ENCODE measurements around the gene PFKL.

PFKL gene

DNA sequence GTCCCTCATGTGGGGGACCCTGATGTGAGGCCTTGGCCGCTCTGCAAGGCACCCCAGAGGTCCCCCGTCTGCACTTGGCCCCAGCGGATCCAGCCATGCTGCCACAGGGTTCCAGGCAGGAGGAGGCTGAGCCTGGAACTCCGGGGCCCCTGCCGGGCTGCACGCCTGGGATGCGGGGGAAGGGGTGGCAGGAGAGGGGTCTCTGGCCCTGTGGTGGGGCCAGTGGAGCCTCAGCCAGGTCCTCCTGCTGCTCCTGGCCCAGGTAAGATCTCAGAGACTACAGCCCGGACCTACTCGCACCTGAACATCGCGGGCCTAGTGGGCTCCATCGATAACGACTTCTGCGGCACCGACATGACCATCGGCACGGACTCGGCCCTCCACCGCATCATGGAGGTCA, 12.9 kb downstream of the PFKL start:
- 97% methylated on average over 19 of the region's 19 CpGs for WGBS
- Histone ChIP-seq H4K8ac (ENCODE audit: low read length) (no peak overlapping the region), H3K9ac (ENCODE audit: low read length) (no peak overlapping the region), H3K4me3 (ENCODE audit: insufficient read depth in 1 of 2, low read depth in 1 of 2, low read length in 2 of 2) (no peak overlapping the region), H2BK5ac (ENCODE audit: low read depth, low read length, poor library complexity, severe bottlenecking) (no peak overlapping the region), H2BK120ac (ENCODE audit: low read depth, low read length) (no peak overlapping the region), H3K4ac (ENCODE audit: low read depth in 1 of 2, low read length in 2 of 2) (no peak overlapping the region), H2AFZ (ENCODE audit: low read depth, low read length) (no peak overlapping the region), H3K27ac (ENCODE audit: low read length, poor library complexity, severe bottlenecking) (no peak overlapping the region), H2BK15ac (ENCODE audit: low read depth, poor library complexity, severe bottlenecking) (no peak overlapping the region), H3K4me1 (ENCODE audit: control insufficient read depth, insufficient read depth, low read depth, low read length) (no peaks in the 10 kb centered on the region), H3K23ac (ENCODE audit: low read length in 2 of 2) (no peak overlapping the region), H3K36me3 (ENCODE audit: control insufficient read depth in 1 of 2, insufficient read depth in 2 of 2, low read depth in 1 of 2, low read length in 2 of 2) (peaks cover 58 to 96% of the 10 kb centered on the region in 2 experiments), H3K18ac (ENCODE audit: low read depth in 1 of 2, low read length in 2 of 2) (no peak overlapping the region), H2AK5ac (ENCODE audit: low read length, severe bottlenecking) (no peak overlapping the region), H3K79me1 (replicated peaks; ENCODE audit: low read length, poor library complexity, severe bottlenecking) (peaks cover 12% of the 10 kb centered on the region), H3K27me3 (ENCODE audit: control insufficient read depth in 1 of 2, insufficient read depth in 1 of 2, low read length in 2 of 2) (no peaks in the 10 kb centered on the region), H3K9me3 (ENCODE audit: control insufficient read depth, low read length) (no peaks in the 10 kb centered on the region), H3K14ac (ENCODE audit: low read length in 2 of 2) (no peak overlapping the region), H2BK12ac (ENCODE audit: low read length in 2 of 2) (no peak overlapping the region), H3K4me2 (ENCODE audit: low read length, poor library complexity, severe bottlenecking) (no peak overlapping the region), H4K91ac (ENCODE audit: low read length) (no peak overlapping the region)
- no peak for DNase-seq

- Histone ChIP-seq H3K4me2 (ENCODE audit: low read length, poor library complexity, severe bottlenecking) (no peak overlapping the region), H3K4ac (ENCODE audit: low read depth in 1 of 2, low read length in 2 of 2) (no peak overlapping the region), H4K8ac (ENCODE audit: low read length) (no peak overlapping the region), H2BK120ac (ENCODE audit: low read depth, low read length) (no peak overlapping the region), H3K18ac (ENCODE audit: low read depth in 1 of 2, low read length in 2 of 2) (no peak overlapping the region), H3K79me1 (replicated peaks; ENCODE audit: low read length, poor library complexity, severe bottlenecking) (peaks cover 12% of the 10 kb centered on the region), H3K27ac (ENCODE audit: low read length, poor library complexity, severe bottlenecking) (no peak overlapping the region), H3K9me3 (ENCODE audit: control insufficient read depth, low read length) (no peaks in the 10 kb centered on the region), H2BK15ac (ENCODE audit: low read depth, poor library complexity, severe bottlenecking) (no peak overlapping the region), H2BK12ac (ENCODE audit: low read length in 2 of 2) (no peak overlapping the region), H3K23ac (ENCODE audit: low read length in 2 of 2) (no peak overlapping the region), H3K9ac (ENCODE audit: low read length) (no peak overlapping the region), H2AFZ (ENCODE audit: low read depth, low read length) (no peak overlapping the region), H3K36me3 (ENCODE audit: control insufficient read depth in 1 of 2, insufficient read depth in 2 of 2, low read depth in 1 of 2, low read length in 2 of 2) (peaks cover 58 to 99% of the 10 kb centered on the region in 2 experiments), H2BK5ac (ENCODE audit: low read depth, low read length, poor library complexity, severe bottlenecking) (no peak overlapping the region), H3K4me1 (ENCODE audit: control insufficient read depth, insufficient read depth, low read depth, low read length) (no peaks in the 10 kb centered on the region), H3K27me3 (ENCODE audit: control insufficient read depth in 1 of 2, insufficient read depth in 1 of 2, low read length in 2 of 2) (no peaks in the 10 kb centered on the region), H2AK5ac (ENCODE audit: low read length, severe bottlenecking) (no peak overlapping the region), H4K91ac (ENCODE audit: low read length) (no peak overlapping the region), H3K14ac (ENCODE audit: low read length in 2 of 2) (no peak overlapping the region), H3K4me3 (ENCODE audit: insufficient read depth in 1 of 2, low read depth in 1 of 2, low read length in 2 of 2) (no peak overlapping the region)
- DNase-seq = no peak
- 96% methylated on average over 13 of the region's 13 CpGs for WGBS
These were observed 13.6 kb downstream of the PFKL start for GRCh38 chr21:44313451-44313850.

- H3K36me3 ChIP-seq (ENCODE audit: control insufficient read depth in 1 of 2, insufficient read depth in 2 of 2, low read depth in 1 of 2, low read length in 2 of 2) = peaks cover 58 to 100% of the 10 kb centered on the region in 2 experiments
- H4K8ac ChIP-seq (ENCODE audit: low read length) = no peak overlapping the region
- no peak overlapping the region for H2BK12ac ChIP-seq (ENCODE audit: low read length in 2 of 2)
- no peak overlapping the region for H3K27ac ChIP-seq (ENCODE audit: low read length, poor library complexity, severe bottlenecking)
- H3K79me1 ChIP-seq (replicated peaks; ENCODE audit: low read length, poor library complexity, severe bottlenecking) = peaks cover 9% of the 10 kb centered on the region
- H2BK15ac ChIP-seq (ENCODE audit: low read depth, poor library complexity, severe bottlenecking) = no peak overlapping the region
- H3K23ac ChIP-seq (ENCODE audit: low read length in 2 of 2) = no peak overlapping the region
- no peak overlapping the region for H2BK120ac ChIP-seq (ENCODE audit: low read depth, low read length)
- no peak overlapping the region for H3K14ac ChIP-seq (ENCODE audit: low read length in 2 of 2)
- H3K9me3 ChIP-seq (ENCODE audit: control insufficient read depth, low read length) = no peaks in the 10 kb centered on the region
- no peak overlapping the region for H3K9ac ChIP-seq (ENCODE audit: low read length)
- no peak overlapping the region for H3K4me3 ChIP-seq (ENCODE audit: insufficient read depth in 1 of 2, low read depth in 1 of 2, low read length in 2 of 2)
- H2BK5ac ChIP-seq (ENCODE audit: low read depth, low read length, poor library complexity, severe bottlenecking) = no peak overlapping the region
- WGBS = 94% methylated on average over 15 of the region's 15 CpGs
- H3K4me1 ChIP-seq (ENCODE audit: control insufficient read depth, insufficient read depth, low read depth, low read length) = no peaks in the 10 kb centered on the region
- H3K4ac ChIP-seq (ENCODE audit: low read depth in 1 of 2, low read length in 2 of 2) = no peak overlapping the region
- H3K27me3 ChIP-seq (ENCODE audit: control insufficient read depth in 1 of 2, insufficient read depth in 1 of 2, low read length in 2 of 2) = no peaks in the 10 kb centered on the region
- no peak overlapping the region for H2AFZ ChIP-seq (ENCODE audit: low read depth, low read length)
- H2AK5ac ChIP-seq (ENCODE audit: low read length, severe bottlenecking) = no peak overlapping the region
- H3K18ac ChIP-seq (ENCODE audit: low read depth in 1 of 2, low read length in 2 of 2) = no peak overlapping the region
- H4K91ac ChIP-seq (ENCODE audit: low read length) = no peak overlapping the region
- DNase-seq = no peak
- no peak overlapping the region for H3K4me2 ChIP-seq (ENCODE audit: low read length, poor library complexity, severe bottlenecking)
These were observed 14.3 kb downstream of the PFKL start for GRCh38 chr21:44314128-44314527.

DNA sequence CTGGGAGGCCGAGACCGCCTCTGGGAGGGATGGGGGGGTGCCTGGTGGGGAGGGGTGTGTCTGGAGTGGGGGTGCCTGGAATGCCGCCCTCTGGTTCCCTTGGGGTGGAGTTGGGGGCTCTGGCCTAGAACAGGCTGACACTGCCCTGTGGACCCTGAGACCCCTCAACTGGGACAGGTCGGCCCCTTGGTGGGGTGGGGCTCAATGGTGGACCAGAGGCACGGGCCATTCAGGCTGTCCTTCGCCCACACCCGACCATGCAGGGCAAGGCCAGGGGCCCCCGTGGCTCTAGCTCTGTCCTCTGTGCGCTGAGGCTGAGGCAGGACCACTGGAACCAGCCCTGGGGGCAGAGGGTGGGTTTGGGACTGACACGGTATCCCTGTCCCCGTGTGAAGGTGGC, 14.7 kb downstream of the PFKL start:
- Histone ChIP-seq H3K27me3 (ENCODE audit: control insufficient read depth in 1 of 2, insufficient read depth in 1 of 2, low read length in 2 of 2) (no peaks in the 10 kb centered on the region), H2BK5ac (ENCODE audit: low read depth, low read length, poor library complexity, severe bottlenecking) (no peak overlapping the region), H3K14ac (ENCODE audit: low read length in 2 of 2) (no peak overlapping the region), H3K79me1 (replicated peaks; ENCODE audit: low read length, poor library complexity, severe bottlenecking) (peaks cover 8% of the 10 kb centered on the region), H3K23ac (ENCODE audit: low read length in 2 of 2) (no peak overlapping the region), H3K27ac (ENCODE audit: low read length, poor library complexity, severe bottlenecking) (no peak overlapping the region), H3K18ac (ENCODE audit: low read depth in 1 of 2, low read length in 2 of 2) (no peak overlapping the region), H2AFZ (ENCODE audit: low read depth, low read length) (no peak overlapping the region), H2BK15ac (ENCODE audit: low read depth, poor library complexity, severe bottlenecking) (no peak overlapping the region), H2AK5ac (ENCODE audit: low read length, severe bottlenecking) (no peak overlapping the region), H2BK12ac (ENCODE audit: low read length in 2 of 2) (no peak overlapping the region), H3K9ac (ENCODE audit: low read length) (no peak overlapping the region), H3K4ac (ENCODE audit: low read depth in 1 of 2, low read length in 2 of 2) (no peak overlapping the region), H4K91ac (ENCODE audit: low read length) (no peak overlapping the region), H2BK120ac (ENCODE audit: low read depth, low read length) (no peak overlapping the region), H4K8ac (ENCODE audit: low read length) (no peak overlapping the region), H3K4me3 (ENCODE audit: insufficient read depth in 1 of 2, low read depth in 1 of 2, low read length in 2 of 2) (no peak overlapping the region), H3K36me3 (ENCODE audit: control insufficient read depth in 1 of 2, insufficient read depth in 2 of 2, low read depth in 1 of 2, low read length in 2 of 2) (peaks cover 60 to 100% of the 10 kb centered on the region in 2 experiments), H3K4me2 (ENCODE audit: low read length, poor library complexity, severe bottlenecking) (no peak overlapping the region), H3K9me3 (ENCODE audit: control insufficient read depth, low read length) (no peaks in the 10 kb centered on the region), H3K4me1 (ENCODE audit: control insufficient read depth, insufficient read depth, low read depth, low read length) (no peaks in the 10 kb centered on the region)
- WGBS = 94% methylated on average over 11 of the region's 11 CpGs
- no peak for DNase-seq

Measured in mesenchymal stem cell (in vitro differentiated cells and primary cell).